ENCODE data around the gene TARP.

The TARP gene

GRCh38 chr7:38211940-38212339 is 61.5 kb downstream of the TARP start:
- no peak for DNase-seq

- DNase-seq, result no peak
Measured at GRCh38 chr7:38211486-38211885, 62.0 kb downstream of the TARP start.
